ENCODE data around the gene GZMM. TPM values are rescaled to one million over a fixed set of nuclear protein-coding genes. Genes with fewer than 3 reads are reported as not detected.

Gene GZMM
- total RNA-seq, 1 experiment from 2014 or later, result 0.66 TPM

DNA sequence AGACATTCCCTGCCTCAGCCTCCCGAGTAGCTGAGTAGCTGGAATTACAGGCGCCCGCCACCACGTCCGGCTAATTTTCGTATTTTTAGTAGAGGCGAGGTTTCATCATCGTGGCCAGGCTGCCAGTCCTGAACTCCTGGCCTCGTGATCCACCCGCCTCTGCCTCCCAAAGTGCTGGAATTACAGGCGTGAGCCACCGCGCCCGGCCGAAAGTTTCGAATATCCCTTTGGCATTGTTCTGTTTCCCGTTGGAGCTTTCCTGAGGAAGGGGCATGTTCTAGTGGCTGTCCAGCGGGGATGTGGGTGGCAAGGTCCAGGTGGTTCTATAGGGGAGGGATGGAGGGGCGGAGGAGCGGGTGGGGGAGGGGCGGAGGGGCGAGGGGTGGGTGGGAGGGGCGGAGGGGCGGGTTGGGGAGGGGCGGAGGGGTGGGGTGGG is 26.4 kb downstream of the GZMM start:
- Mint-ChIP-seq H3K4me3 (no peak overlapping the region; a peak in 1 of 5 replicates), H3K9me3 (peaks cover 13% of the 10 kb centered on the region in 2 experiments), H3K27ac (no peak overlapping the region), H3K36me3 (ENCODE audit: insufficient read depth in 1 of 3, low read depth in 3 of 3) (peaks cover 7 to 18% (median 12%) of the 10 kb centered on the region in 3 experiments), H3K27me3 (ENCODE audit: low read depth) (peaks cover 19% of the 10 kb centered on the region), H3K4me1 (peaks cover 23 to 33% of the 10 kb centered on the region in 2 experiments)
- peaks cover 23% of the 10 kb centered on the region for H3K79me2 ChIP-seq (ENCODE audit: insufficient read depth, low read length)
- no peak for TF ChIP-seq CTCF (conservative IDR thresholded peaks at IDR 0.05)
- H3K4me1 ChIP-seq (ENCODE audit: insufficient read depth, low read length), result no peaks in the 10 kb centered on the region; the same call in 1 of the 2 replicates
- H3K23me2 ChIP-seq (ENCODE audit: insufficient read length, low read depth, low read length, poor library complexity, severe bottlenecking), result peaks cover 15% of the 10 kb centered on the region
- H4K20me1 ChIP-seq (ENCODE audit: control insufficient read depth, insufficient read depth, insufficient read length), result no peaks in the 10 kb centered on the region
- H3K79me1 ChIP-seq (ENCODE audit: insufficient read depth, low read depth, low read length, poor library complexity, severe bottlenecking), result peaks cover 3% of the 10 kb centered on the region
- H3K4ac ChIP-seq (ENCODE audit: low read depth, low read length), result no peak overlapping the region
- no peak overlapping the region for H2BK12ac ChIP-seq (ENCODE audit: insufficient read length, low read depth, low read length)
- H3K9ac ChIP-seq (ENCODE audit: extremely low read depth, insufficient read length, low read length), result no peak overlapping the region
- H2BK120ac ChIP-seq (ENCODE audit: low read depth, low read length, poor library complexity, severe bottlenecking), result no peak overlapping the region
- H3K14ac ChIP-seq (ENCODE audit: insufficient read depth, low read length), result no peak overlapping the region
- no peak overlapping the region for H4K8ac ChIP-seq (replicated peaks; ENCODE audit: insufficient read length, low read depth, low read length)
- no peak overlapping the region for H4K5ac ChIP-seq (ENCODE audit: insufficient read length, low read depth, low read length)
- H4K91ac ChIP-seq (ENCODE audit: insufficient read length, low read depth, low read length), result no peak overlapping the region
- H3T11ph ChIP-seq (ENCODE audit: low read length), result no peak overlapping the region
- no peak overlapping the region for H2AK5ac ChIP-seq (ENCODE audit: insufficient read length, low read length)
- no peak overlapping the region for H3K23ac ChIP-seq (ENCODE audit: insufficient read length, low read depth, low read length)
- no peak overlapping the region for H2BK15ac ChIP-seq (ENCODE audit: low read depth, low read length)
- no peaks in the 10 kb centered on the region for H3K9me3 ChIP-seq (ENCODE audit: control insufficient read depth, low read depth, low read length)
- WGBS (ENCODE audit: extremely low coverage, insufficient read length, low lambda C conversion rate), result no CpG with 5 or more reads among the region's 25 CpGs
- H2BK5ac ChIP-seq (ENCODE audit: insufficient read length, low read length), result no peak overlapping the region
- H2BK20ac ChIP-seq (ENCODE audit: low read depth, low read length, poor library complexity, severe bottlenecking), result no peak overlapping the region
- H3K56ac ChIP-seq (ENCODE audit: insufficient read length, low read depth, low read length), result no peak overlapping the region
- H2AFZ ChIP-seq (ENCODE audit: low read length), result no peak overlapping the region
- H3K27ac ChIP-seq (ENCODE audit: insufficient read length, low read depth, low read length), result no peak overlapping the region
- H3K27me3 ChIP-seq (ENCODE audit: insufficient read depth, low read length), result no peaks in the 10 kb centered on the region
- DNase-seq, result peak; percentile 29
- H3K4me2 ChIP-seq (ENCODE audit: insufficient read depth, insufficient read length, low read length), result no peak overlapping the region
- H3K18ac ChIP-seq (ENCODE audit: insufficient read length, low read depth, low read length), result no peak overlapping the region
